Activated CD8-positive, alpha-beta memory T cell treated with anti-CD3 and anti-CD28 coated beads for 1 hour (primary cell): ENCODE data around the gene OR10AD1.

Experiments used
- DNase-seq, 2 donors: peaks; one replicate each; pipeline ENCODE4 v3.0.0-alpha.2; 2020; ENCODE audit warnings: low read depth in 1 of 2; ENCODE audit errors: extremely low read depth in 1 of 2

Gene OR10AD1

GRCh38 chr12:48192861-48193260 lies 10.2 kb downstream of the OR10AD1 start:
- no peak for DNase-seq

- DNase-seq: no peak
Observed at GRCh38 chr12:48191096-48191495, 12.0 kb downstream of the OR10AD1 start.

DNA sequence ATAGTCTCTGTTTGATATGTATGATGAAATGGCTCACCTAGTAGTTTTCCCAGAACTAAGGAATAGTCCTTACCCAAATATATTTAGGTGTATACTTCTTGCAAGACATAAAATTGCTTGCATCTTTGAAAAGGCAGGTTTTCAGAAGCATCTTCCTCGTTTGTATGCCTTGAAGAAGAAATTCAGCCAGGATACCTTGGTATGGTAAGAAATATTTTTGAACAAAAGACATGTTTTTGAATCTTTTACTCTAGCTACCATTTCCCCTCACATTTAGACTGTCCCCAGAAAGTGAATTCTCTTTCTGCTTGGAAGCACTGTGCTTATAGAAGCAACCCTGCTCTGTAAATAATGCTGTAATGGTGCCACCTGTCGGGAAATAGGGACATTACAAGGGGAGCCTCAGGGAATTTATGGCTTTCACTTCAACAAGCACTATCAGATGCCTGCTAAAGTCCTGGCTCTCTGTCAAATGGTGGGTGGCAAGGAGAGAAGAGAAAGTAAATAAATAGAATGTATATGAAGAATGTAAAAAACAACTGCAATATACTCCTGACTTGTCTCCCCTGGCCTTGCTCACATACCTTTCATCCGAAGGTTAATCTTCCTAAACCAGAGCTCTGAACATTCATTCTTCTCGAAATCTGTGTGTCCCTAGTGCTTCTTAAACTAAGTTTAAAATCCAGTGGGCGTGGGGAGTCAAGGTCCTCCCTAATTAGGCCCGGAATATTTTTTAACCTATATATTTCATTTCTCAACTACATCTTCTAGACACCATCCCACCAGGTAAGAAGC lies 13.6 kb downstream of the OR10AD1 start:
- peak in 1 of 2 donors; percentile 43 for DNase-seq

GRCh38 chr12:48187916-48188695 lies 15.0 kb downstream of the OR10AD1 start:
- no peak for DNase-seq

DNA sequence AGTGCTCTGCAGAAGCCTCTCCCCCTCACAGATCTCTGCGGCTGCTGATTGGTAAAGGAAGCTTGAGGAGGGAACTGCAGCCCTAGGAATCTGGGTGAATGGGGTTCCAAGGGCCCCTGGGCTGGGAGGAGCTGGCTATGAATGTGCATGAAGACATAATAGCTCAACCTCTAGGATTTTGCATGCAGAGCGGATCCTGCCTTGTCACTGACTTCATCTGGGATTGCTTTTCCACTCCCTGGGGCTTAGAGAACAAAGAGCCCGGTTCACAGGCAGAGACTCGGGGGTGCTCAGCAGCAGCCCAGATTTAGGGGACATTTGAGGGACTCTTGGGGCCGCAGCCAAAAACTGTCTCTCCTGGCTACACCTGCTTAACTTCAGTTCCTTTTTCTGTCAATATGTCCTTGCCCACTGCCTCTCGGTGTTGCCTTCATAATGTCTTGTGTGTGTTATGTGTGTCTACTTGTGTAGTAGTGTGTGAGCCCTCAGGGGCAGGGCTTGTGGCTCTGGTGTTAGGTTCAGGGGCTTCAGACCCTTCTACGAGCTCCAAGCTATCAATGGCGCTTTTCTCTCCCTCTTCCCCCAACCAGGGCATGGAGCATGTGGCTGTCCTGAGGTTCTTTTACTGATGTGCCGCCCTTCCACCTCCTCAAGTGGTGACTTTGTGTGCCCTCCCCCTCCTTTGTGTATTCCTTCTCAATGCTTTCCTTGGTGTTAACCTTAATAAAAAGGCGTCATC lies 17.7 kb downstream of the OR10AD1 start:
- DNase-seq: no peak

DNA sequence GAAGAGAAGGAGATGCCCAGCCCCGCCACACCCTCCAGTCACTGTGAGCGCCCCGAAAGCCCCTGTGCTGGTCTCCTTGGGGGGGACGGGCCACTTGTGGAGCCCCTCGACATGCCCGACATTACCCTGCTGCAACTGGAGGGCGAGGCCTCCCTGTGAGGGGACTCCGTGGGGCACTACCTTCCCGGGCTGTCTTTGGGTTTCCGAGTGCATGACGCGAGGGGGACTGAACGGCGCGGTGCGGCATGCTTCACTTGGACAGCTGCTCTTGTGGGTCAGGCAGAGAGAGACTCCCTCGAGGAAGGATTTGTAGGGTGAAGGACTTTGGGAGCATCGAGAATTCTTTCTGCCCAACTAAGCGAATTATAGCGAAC lies 18.6 kb downstream of the OR10AD1 start:
- DNase-seq: no peak

GRCh38 chr12:48183876-48184548 lies 19.1 kb downstream of the OR10AD1 start:
- DNase-seq: no peak

- DNase-seq: peak; percentile 36 to 51
Observed at GRCh38 chr12:48183091-48183875, 19.8 kb downstream of the OR10AD1 start, which contains the start of gene CCDC184. Gene CCDC184 (plus strand): TSS chr12:48183644. CDS start chr12:48184123, 479 bp downstream.

- no peak for DNase-seq
Observed at GRCh38 chr12:48182631-48183030, 20.5 kb downstream of the OR10AD1 start.

DNA sequence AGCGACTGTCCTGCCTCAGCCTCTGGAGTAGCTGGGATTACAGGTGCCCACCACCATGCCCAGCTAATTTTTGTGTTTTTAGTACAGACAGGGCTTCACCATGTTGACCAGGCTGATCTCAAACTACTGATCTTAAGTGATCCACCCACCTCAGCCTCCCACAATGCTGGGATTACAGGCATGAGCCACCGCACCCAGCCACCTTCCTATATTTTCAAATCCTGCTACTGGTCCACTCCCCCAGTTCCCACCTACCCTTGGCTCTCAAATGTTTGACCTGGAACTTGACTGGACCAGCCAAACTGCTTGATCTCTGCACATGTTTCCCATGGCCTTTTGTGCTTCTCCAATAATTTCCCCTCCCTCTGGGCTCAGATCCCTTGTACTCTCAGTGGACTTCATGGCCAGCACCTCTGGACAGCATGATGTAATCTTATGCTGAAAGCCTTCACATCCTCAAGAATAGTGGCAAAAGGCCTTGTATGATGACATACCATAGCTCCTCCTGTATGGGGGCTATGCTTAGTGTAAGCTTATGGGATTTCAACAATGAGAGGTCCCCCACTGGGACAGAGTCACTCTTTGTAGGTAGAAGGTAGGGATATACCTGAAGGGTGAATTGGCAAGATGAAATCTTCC lies 22.1 kb downstream of the OR10AD1 start:
- DNase-seq: no peak

DNA sequence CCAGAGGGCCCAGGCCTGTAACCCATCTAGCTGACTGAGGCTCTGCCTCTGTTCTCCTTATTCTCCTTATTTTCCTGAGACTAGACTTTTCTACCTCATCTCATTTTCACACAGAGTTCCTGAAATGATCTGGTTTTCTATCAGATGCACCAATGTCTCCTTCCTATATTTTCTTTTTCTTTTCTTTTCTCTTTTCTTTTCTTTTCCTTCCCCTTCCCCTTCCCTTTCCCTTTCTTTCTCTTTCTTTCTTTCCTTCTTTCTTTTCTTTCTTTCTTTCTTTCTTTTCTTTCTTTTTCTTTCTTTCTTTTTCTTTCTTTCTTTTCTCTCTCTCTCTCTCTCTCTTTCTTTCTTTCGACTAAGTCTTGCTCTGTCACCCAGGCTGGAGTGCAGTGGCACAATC lies 22.7 kb downstream of the OR10AD1 start:
- no peak for DNase-seq

GRCh38 chr12:48179466-48179865 lies 23.6 kb downstream of the OR10AD1 start:
- no peak for DNase-seq

GRCh38 chr12:48177982-48178381 lies 25.1 kb downstream of the OR10AD1 start:
- no peak for DNase-seq

GRCh38 chr12:48176417-48176751 lies 26.7 kb downstream of the OR10AD1 start:
- no peak for DNase-seq

DNA sequence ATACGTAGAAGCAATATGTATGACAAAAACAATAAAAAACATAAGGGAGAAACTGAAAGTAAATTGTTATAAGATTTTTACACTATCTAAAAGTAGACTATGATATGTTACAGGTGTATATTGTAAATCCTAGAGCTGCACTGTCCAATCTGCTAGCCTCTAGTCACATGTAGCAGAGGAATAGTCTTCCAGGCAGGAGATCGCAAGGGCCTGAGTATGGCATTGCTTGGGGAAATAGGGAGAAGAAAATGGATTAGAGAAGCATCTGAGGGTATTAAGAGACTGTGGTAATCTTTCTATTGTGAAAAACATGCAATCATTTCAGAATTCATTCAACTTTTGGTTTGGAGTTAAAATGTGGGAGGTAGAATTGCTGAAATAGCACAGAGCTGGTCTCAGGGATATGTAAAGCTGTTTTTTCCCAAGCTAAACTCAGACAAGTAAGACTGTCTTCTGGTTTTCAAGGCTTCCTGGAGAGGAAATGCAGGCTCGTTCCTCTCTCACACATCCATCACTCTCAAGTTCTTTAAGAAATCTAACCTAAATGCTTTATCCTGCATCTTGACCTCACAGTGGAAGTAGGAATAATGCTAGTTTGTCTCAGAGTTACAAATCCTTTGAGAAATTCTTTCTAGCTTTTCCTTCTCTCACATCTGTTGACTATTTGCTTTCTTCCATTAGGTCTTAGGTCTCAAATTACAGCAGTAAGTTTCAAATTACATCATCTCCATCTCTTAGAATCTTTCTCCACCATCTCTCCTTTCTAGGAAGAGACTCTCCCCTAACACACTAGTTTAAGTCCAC lies 27.3 kb downstream of the OR10AD1 start:
- DNase-seq: no peak

GRCh38 chr12:48169011-48169410 lies 34.1 kb downstream of the OR10AD1 start:
- no peak for DNase-seq

DNA sequence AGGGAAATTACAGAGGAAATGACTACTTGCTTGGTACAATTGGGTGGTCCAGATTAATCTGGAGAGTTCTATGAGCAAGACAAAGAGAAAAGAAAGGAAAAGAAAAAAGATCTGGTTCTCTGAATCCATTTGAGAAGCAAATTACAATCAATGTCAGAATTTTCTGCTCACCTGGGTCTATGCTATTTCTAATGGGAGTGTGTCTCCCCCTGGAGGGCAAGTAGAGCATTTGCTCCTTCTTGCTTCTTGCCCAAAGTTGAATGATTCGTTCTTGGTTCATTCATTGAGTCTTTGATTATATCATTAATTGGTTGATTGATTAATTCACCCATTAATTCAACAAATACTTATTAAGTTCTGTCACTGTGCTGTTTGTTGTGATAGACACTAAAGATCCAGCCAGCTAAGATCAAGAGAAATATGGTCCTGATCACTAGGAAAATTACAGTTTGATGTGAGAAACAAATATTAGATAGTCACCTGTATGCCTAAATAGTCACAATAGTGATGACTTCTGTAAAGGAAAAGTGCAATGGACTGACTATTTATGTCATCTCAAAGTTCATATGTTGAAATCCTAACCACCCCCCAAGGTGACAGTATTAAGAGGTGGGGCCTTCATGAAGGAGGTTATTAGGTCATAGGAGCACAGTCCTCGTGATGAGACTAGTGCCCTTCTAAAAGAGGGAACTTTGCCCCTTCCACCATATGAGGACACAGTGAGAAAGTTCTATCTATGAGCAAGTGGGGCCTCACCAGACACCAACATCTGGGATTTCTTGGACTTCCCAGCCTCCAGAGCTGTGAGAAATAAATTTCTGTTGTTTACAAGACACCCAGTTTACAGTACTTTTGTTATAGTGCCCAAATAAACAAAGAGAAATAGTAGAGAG lies 37.8 kb downstream of the OR10AD1 start:
- DNase-seq: no peak

DNA sequence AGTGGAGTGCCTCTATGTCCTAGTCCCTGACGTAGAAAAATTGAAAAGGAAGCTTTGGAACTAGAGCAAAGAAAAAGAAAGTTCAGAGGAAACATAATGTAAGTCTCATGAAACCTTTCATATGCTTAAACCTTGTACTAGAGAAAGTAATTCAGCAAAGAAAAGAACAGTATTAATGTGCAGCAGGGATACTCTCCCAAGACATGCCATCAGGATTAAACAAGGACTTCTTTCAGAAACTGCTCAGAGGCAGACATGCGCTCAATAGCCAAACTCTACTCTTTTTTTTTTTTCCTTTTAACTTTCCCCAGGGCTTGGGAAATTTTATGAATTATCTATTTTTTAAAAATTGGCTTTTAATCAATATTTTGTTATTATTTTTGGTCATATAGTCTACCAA lies 38.6 kb downstream of the OR10AD1 start:
- DNase-seq: no peak
